ENCODE measurements around the gene CCDC57. TPM values are rescaled to one million over a fixed set of nuclear protein-coding genes. Genes with fewer than 3 reads are reported as not detected.

Gene CCDC57
- polyA plus RNA-seq, 1 donor = 45.6 TPM

GRCh38 chr17:82089723-82090548, 122.7 kb downstream of the CCDC57 start:
- no peaks in the 10 kb centered on the region for H3K27me3 ChIP-seq (ENCODE audit: control insufficient read depth, insufficient read depth, low read length)
- H3K4me1 ChIP-seq (ENCODE audit: control insufficient read depth, insufficient read depth, low read length) = no peaks in the 10 kb centered on the region
- no peak overlapping the region for H3K4me3 ChIP-seq (ENCODE audit: low read length)
- peaks cover 89% of the 10 kb centered on the region for H3K36me3 ChIP-seq (ENCODE audit: control insufficient read depth, insufficient read depth, low read length)
- DNase-seq = no peak
- no peaks in the 10 kb centered on the region for H3K9me3 ChIP-seq (ENCODE audit: control insufficient read depth, low read depth, low read length)
- no CpG with 5 or more reads among the region's 29 CpGs for WGBS (ENCODE audit: insufficient coverage, low lambda C conversion rate)
- H3K27ac ChIP-seq (ENCODE audit: low read length) = no peak overlapping the region

GRCh38 chr17:82088838-82089722, 123.6 kb downstream of the CCDC57 start:
- H3K27me3 ChIP-seq (ENCODE audit: control insufficient read depth, insufficient read depth, low read length) = no peaks in the 10 kb centered on the region
- no peaks in the 10 kb centered on the region for H3K4me1 ChIP-seq (ENCODE audit: control insufficient read depth, insufficient read depth, low read length)
- WGBS (ENCODE audit: insufficient coverage, low lambda C conversion rate) = no CpG with 5 or more reads among the region's 47 CpGs
- peaks cover 94% of the 10 kb centered on the region for H3K36me3 ChIP-seq (ENCODE audit: control insufficient read depth, insufficient read depth, low read length)
- no peak overlapping the region for H3K27ac ChIP-seq (ENCODE audit: low read length)
- no peak for DNase-seq
- no peak overlapping the region for H3K4me3 ChIP-seq (ENCODE audit: low read length)
- no peaks in the 10 kb centered on the region for H3K9me3 ChIP-seq (ENCODE audit: control insufficient read depth, low read depth, low read length)

GRCh38 chr17:82087961-82088837, 124.4 kb downstream of the CCDC57 start:
- WGBS (ENCODE audit: insufficient coverage, low lambda C conversion rate) = no CpG with 5 or more reads among the region's 48 CpGs

GRCh38 chr17:82086941-82087906, 125.4 kb downstream of the CCDC57 start:
- Histone ChIP-seq H3K4me1 (ENCODE audit: control insufficient read depth, insufficient read depth, low read length) (no peaks in the 10 kb centered on the region), H3K4me3 (ENCODE audit: low read length) (no peak overlapping the region), H3K27ac (ENCODE audit: low read length) (no peak overlapping the region), H3K27me3 (ENCODE audit: control insufficient read depth, insufficient read depth, low read length) (no peaks in the 10 kb centered on the region), H3K9me3 (ENCODE audit: control insufficient read depth, low read depth, low read length) (no peaks in the 10 kb centered on the region), H3K36me3 (ENCODE audit: control insufficient read depth, insufficient read depth, low read length) (peaks cover 94% of the 10 kb centered on the region)
- WGBS (ENCODE audit: insufficient coverage, low lambda C conversion rate) = no CpG with 5 or more reads among the region's 39 CpGs
- DNase-seq = no peak

More at GRCh38 chr17:82087961-82088837, 124.4 kb downstream of the CCDC57 start:
- DNase-seq = no peak
- peaks cover 93% of the 10 kb centered on the region for H3K36me3 ChIP-seq (ENCODE audit: control insufficient read depth, insufficient read depth, low read length)
- no peaks in the 10 kb centered on the region for H3K9me3 ChIP-seq (ENCODE audit: control insufficient read depth, low read depth, low read length)
- H3K4me3 ChIP-seq (ENCODE audit: low read length) = no peak overlapping the region
- H3K4me1 ChIP-seq (ENCODE audit: control insufficient read depth, insufficient read depth, low read length) = no peaks in the 10 kb centered on the region
- no peak overlapping the region for H3K27ac ChIP-seq (ENCODE audit: low read length)
- H3K27me3 ChIP-seq (ENCODE audit: control insufficient read depth, insufficient read depth, low read length) = no peaks in the 10 kb centered on the region

- WGBS (ENCODE audit: insufficient coverage, low lambda C conversion rate) = no CpG with 5 or more reads among the region's 25 CpGs
- H3K4me3 ChIP-seq (ENCODE audit: low read length) = no peak overlapping the region
- no peaks in the 10 kb centered on the region for H3K9me3 ChIP-seq (ENCODE audit: control insufficient read depth, low read depth, low read length)
- no peaks in the 10 kb centered on the region for H3K4me1 ChIP-seq (ENCODE audit: control insufficient read depth, insufficient read depth, low read length)
- peaks cover 93% of the 10 kb centered on the region for H3K36me3 ChIP-seq (ENCODE audit: control insufficient read depth, insufficient read depth, low read length)
- H3K27me3 ChIP-seq (ENCODE audit: control insufficient read depth, insufficient read depth, low read length) = no peaks in the 10 kb centered on the region
- no peak overlapping the region for H3K27ac ChIP-seq (ENCODE audit: low read length)
- DNase-seq = no peak
Observed at GRCh38 chr17:82085931-82086764, 126.5 kb downstream of the CCDC57 start.

- H3K4me3 ChIP-seq (ENCODE audit: low read length) = no peak overlapping the region
- WGBS (ENCODE audit: insufficient coverage, low lambda C conversion rate) = 90% methylated on average over 2 of the region's 49 CpGs
- peaks cover 3% of the 10 kb centered on the region for H3K9me3 ChIP-seq (ENCODE audit: control insufficient read depth, low read depth, low read length)
- no peak for DNase-seq
- no peak overlapping the region for H3K27ac ChIP-seq (ENCODE audit: low read length)
- no peaks in the 10 kb centered on the region for H3K4me1 ChIP-seq (ENCODE audit: control insufficient read depth, insufficient read depth, low read length)
- no peaks in the 10 kb centered on the region for H3K27me3 ChIP-seq (ENCODE audit: control insufficient read depth, insufficient read depth, low read length)
- H3K36me3 ChIP-seq (ENCODE audit: control insufficient read depth, insufficient read depth, low read length) = peaks cover 93% of the 10 kb centered on the region
Observed at GRCh38 chr17:82085031-82085861, 127.4 kb downstream of the CCDC57 start.

- no peaks in the 10 kb centered on the region for H3K4me1 ChIP-seq (ENCODE audit: control insufficient read depth, insufficient read depth, low read length)
- peaks cover 92% of the 10 kb centered on the region for H3K36me3 ChIP-seq (ENCODE audit: control insufficient read depth, insufficient read depth, low read length)
- H3K4me3 ChIP-seq (ENCODE audit: low read length) = no peak overlapping the region
- WGBS (ENCODE audit: insufficient coverage, low lambda C conversion rate) = no CpG with 5 or more reads among the region's 31 CpGs
- H3K27ac ChIP-seq (ENCODE audit: low read length) = no peak overlapping the region
- no peak for DNase-seq
- H3K27me3 ChIP-seq (ENCODE audit: control insufficient read depth, insufficient read depth, low read length) = no peaks in the 10 kb centered on the region
- H3K9me3 ChIP-seq (ENCODE audit: control insufficient read depth, low read depth, low read length) = peaks cover 4% of the 10 kb centered on the region
Observed at GRCh38 chr17:82084373-82085030, 128.1 kb downstream of the CCDC57 start.

Data from large intestine (tissue), 3 donors.